Astrocyte of the cerebellum (primary cell): ENCODE data around the gene LIPN.

ENCODE experiments used
- DNase-seq: peaks from one replicate; pipeline ENCODE4 v3.0.0-alpha.2; 2011; ENCODE audit warnings: low read depth
- H3K4me3 ChIP-seq: 2 replicates; pipeline ENCODE4 v1.5.1; 2011; ENCODE audit warnings: mild to moderate bottlenecking, low read depth, low read length, moderate library complexity
- CTCF ChIP-seq: IDR thresholded peaks from 2 replicates; pipeline ENCODE4 v1.5.1; 2012; ENCODE audit warnings: low read length, low read depth, moderate library complexity, mild to moderate bottlenecking; ENCODE audit errors: missing control alignments
- in situ Hi-C: cut with HindIII; loops from 2 replicates; pipeline ENCODE4 v1.10.0; 2017; ENCODE audit warnings: low sequenced_read_pairs

LIPN gene

GRCh38 chr10:88828310-88828709 lies 68.5 kb downstream of the LIPN start:
- DNase-seq = no peak
- H3K4me3 ChIP-seq = no peak overlapping the region
- TF ChIP-seq CTCF = no peak
- in situ Hi-C loops = no loop called here
